Osteocyte (in vitro differentiated cells): ENCODE results near the gene PCDHA9. TPM values are rescaled to one million over a fixed set of nuclear protein-coding genes. Genes with fewer than 3 reads are reported as not detected.
"Not testable (repeated sequence)": the region's sequence is repeated elsewhere in the genome, so short reads cannot be mapped to it uniquely, and the experiment has no call there.

Experiments
- DNase-seq: peaks from one replicate; pipeline ENCODE4 v3.0.0; 2021; ENCODE audit warnings: mixed read lengths; ENCODE audit not compliant: unreplicated experiment; ENCODE audit errors: extremely low spot score
- H3K27ac Mint-ChIP-seq: one replicate; pipeline ENCODE4 v1.8.0; 2021; ENCODE audit warnings: mild to moderate bottlenecking, mixed read lengths; ENCODE audit not compliant: unreplicated experiment
- H3K27me3 Mint-ChIP-seq: one replicate; pipeline ENCODE4 v1.8.0; 2021; ENCODE audit warnings: mixed read lengths; ENCODE audit not compliant: unreplicated experiment
- H3K36me3 Mint-ChIP-seq: one replicate; pipeline ENCODE4 v1.8.0; 2021; ENCODE audit warnings: mixed read lengths; ENCODE audit not compliant: unreplicated experiment
- H3K4me1 Mint-ChIP-seq: one replicate; pipeline ENCODE4 v1.8.0; 2021; ENCODE audit warnings: mixed read lengths; ENCODE audit not compliant: unreplicated experiment
- H3K4me3 Mint-ChIP-seq: one replicate; pipeline ENCODE4 v1.8.0; 2021; ENCODE audit warnings: mild to moderate bottlenecking, moderate library complexity, mixed read lengths; ENCODE audit not compliant: unreplicated experiment
- H3K9me3 Mint-ChIP-seq: one replicate; pipeline ENCODE4 v1.8.0; 2021; ENCODE audit warnings: mixed read lengths; ENCODE audit not compliant: unreplicated experiment
- total RNA-seq: library from RNA; stranded (reverse); gene quantifications from 2 replicates; pipeline ENCODE4 v1.2.1, GENCODE V29; 2021
- TF ChIP-seq, protein P1 (sequence below): fragments of 200-600 bp; sonication (generic); IDR thresholded peaks from 2 replicates; pipeline ENCODE4 v1.5.0; 2021; ENCODE audit warnings: antibody characterized with exemption, mild to moderate bottlenecking, moderate library complexity

The PCDHA9 gene
- total RNA-seq, 1 donor from 2014 or later, result 1.7 TPM

DNA sequence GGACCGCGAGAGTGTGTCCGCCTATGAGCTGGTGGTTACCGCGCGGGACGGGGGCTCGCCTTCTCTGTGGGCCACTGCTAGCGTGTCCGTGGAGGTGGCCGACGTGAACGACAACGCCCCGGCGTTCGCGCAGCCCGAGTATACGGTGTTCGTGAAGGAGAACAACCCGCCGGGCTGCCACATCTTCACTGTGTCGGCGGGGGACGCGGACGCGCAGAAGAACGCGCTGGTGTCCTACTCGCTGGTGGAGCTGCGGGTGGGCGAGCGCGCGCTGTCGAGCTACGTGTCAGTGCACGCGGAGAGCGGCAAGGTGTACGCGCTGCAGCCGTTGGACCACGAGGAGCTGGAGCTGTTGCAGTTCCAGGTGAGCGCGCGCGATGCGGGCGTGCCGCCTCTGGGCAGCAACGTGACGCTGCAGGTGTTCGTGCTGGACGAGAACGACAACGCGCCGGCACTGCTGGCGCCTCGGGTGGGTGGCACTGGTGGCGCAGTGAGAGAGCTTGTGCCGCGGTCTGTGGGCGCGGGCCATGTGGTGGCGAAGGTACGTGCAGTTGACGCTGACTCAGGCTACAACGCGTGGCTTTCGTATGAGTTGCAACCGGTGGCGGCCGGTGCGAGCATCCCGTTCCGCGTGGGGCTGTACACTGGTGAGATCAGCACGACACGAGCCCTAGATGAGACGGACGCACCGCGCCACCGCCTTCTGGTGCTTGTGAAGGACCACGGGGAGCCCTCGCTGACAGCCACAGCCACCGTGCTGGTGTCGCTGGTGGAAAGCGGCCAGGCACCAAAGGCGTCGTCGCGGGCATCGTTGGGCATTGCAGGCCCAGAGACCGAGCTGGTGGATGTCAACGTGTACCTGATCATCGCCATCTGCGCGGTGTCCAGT lies 12.3 kb upstream of the PCDHA9 start:
- no peak for DNase-seq
- TF ChIP-seq, protein P1, sequence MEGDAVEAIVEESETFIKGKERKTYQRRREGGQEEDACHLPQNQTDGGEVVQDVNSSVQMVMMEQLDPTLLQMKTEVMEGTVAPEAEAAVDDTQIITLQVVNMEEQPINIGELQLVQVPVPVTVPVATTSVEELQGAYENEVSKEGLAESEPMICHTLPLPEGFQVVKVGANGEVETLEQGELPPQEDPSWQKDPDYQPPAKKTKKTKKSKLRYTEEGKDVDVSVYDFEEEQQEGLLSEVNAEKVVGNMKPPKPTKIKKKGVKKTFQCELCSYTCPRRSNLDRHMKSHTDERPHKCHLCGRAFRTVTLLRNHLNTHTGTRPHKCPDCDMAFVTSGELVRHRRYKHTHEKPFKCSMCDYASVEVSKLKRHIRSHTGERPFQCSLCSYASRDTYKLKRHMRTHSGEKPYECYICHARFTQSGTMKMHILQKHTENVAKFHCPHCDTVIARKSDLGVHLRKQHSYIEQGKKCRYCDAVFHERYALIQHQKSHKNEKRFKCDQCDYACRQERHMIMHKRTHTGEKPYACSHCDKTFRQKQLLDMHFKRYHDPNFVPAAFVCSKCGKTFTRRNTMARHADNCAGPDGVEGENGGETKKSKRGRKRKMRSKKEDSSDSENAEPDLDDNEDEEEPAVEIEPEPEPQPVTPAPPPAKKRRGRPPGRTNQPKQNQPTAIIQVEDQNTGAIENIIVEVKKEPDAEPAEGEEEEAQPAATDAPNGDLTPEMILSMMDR, result no peak
- Mint-ChIP-seq H3K4me1 (peaks cover 2% of the 10 kb centered on the region), H3K36me3 (peaks cover 21% of the 10 kb centered on the region), H3K27ac (no peak overlapping the region), H3K27me3 (no peaks in the 10 kb centered on the region), H3K4me3 (no peak overlapping the region), H3K9me3 (peaks cover 26% of the 10 kb centered on the region)

DNA sequence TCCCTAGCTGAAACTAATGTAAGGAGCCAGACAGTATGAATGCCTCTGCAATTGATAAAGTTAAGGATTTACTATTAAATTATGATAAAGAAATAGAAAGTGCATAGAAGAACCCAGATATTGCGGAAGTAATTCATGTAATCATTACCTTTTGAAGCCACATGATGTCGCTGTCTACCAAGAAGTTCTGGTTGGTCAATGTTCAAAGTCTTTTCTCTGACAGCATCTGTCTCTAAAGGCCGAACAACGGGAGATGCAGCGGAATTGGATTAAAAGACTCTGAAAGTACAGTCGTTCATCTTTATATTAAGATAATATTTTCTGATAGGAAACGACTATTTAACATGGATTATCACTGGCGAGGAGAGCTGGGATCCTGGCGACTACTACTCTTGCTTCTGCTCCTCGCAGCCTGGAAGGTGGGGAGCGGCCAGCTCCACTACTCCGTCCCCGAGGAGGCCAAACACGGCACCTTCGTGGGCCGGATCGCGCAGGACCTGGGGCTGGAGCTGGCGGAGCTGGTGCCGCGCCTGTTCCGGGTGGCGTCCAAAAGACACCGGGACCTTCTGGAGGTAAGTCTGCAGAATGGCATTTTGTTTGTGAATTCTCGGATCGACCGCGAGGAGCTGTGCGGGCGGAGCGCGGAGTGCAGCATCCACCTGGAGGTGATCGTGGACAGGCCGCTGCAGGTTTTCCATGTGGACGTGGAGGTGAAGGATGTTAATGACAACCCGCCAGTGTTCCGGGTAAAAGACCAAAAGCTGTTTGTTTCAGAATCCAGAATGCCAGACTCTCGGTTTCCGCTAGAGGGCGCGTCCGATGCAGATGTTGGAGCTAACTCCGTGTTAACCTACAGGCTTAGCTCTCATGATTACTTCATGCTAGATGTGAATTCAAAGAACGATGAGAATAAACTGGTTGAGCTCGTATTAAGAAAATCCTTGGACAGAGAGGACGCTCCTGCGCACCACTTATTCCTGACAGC lies 6.9 kb upstream of the PCDHA9 start, which contains the start of gene PCDHA8:
Gene PCDHA8 (plus strand): TSS at position 210 of the 985 bp plus-strand sequence. CDS start 135 bp downstream, at position 345.
- H3K27ac Mint-ChIP-seq, result no peak within 1 kb of the TSS
- H3K36me3 Mint-ChIP-seq, result peaks cover 15% of the 10 kb centered on the region
- no peak for DNase-seq
- no peaks in the 10 kb centered on the region for H3K4me1 Mint-ChIP-seq
- H3K4me3 Mint-ChIP-seq, result no peak within 1 kb of the TSS
- TF ChIP-seq, protein P1, result no peak
- no peaks in the 10 kb centered on the region for H3K27me3 Mint-ChIP-seq
- peaks cover 15% of the 10 kb centered on the region for H3K9me3 Mint-ChIP-seq

DNA sequence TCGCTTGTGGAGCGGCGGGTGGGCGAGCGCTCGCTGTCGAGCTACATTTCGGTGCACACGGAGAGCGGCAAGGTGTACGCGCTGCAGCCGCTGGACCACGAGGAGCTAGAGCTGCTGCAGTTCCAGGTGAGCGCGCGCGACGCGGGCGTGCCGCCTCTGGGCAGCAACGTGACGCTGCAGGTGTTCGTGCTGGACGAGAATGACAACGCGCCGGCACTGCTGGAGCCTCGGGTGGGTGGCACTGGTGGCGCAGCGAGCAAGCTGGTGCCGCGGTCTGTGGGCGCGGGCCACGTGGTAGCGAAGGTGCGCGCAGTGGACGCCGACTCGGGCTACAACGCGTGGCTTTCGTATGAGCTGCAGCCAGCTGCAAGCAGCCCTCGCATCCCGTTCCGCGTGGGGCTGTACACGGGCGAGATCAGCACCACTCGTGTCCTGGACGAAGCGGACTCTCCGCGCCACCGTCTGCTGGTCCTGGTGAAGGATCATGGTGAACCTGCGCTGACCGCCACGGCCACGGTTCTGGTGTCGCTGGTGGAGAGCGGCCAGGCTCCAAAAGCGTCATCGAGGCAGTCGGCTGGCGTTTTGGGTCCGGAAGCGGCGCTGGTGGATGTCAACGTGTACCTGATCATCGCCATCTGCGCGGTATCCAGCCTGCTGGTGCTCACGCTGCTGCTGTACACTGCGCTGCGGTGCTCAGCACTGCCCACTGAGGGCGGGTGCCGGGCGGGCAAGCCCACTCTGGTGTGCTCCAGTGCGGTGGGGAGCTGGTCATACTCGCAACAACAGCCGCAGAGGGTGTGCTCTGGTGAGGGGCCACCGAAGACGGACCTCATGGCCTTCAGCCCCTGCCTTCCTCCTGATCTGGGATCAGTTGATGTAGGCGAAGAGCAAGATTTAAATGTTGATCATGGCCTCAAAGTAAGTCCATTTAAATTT lies 5.1 kb upstream of the PCDHA9 start:
- Mint-ChIP-seq H3K9me3 (peaks cover 30% of the 10 kb centered on the region), H3K4me3 (no peak overlapping the region), H3K27ac (no peak overlapping the region), H3K36me3 (peaks cover 27% of the 10 kb centered on the region), H3K27me3 (no peaks in the 10 kb centered on the region), H3K4me1 (no peaks in the 10 kb centered on the region)
- DNase-seq, result no peak
- TF ChIP-seq, protein P1, result no peak

DNA sequence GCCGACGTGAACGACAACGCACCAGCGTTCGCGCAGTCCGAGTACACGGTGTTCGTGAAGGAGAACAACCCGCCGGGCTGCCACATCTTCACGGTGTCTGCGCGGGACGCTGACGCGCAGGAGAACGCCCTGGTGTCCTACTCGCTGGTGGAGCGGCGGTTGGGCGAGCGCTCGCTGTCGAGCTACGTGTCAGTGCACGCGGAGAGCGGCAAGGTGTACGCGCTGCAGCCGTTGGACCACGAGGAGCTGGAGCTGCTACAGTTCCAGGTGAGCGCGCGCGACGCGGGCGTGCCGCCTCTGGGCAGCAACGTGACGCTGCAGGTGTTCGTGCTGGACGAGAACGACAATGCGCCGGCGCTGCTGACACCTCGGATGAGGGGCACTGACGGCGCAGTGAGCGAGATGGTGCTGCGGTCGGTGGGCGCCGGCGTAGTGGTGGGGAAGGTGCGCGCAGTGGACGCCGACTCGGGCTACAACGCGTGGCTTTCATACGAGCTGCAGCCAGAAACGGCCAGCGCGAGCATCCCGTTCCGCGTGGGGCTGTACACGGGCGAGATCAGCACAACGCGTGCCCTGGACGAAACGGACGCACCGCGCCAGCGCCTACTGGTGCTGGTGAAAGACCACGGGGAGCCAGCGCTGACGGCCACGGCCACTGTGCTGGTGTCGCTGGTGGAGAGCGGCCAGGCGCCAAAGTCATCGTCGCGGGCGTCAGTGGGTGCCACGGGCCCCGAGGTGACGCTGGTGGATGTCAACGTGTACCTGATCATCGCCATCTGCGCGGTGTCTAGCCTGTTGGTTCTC lies 1.9 kb downstream of the PCDHA9 start:
- H3K4me3 Mint-ChIP-seq, H3K27ac Mint-ChIP-seq, DNase-seq, H3K27me3 Mint-ChIP-seq, H3K4me1 Mint-ChIP-seq: not testable (repeated sequence)
- Mint-ChIP-seq H3K36me3 (peaks cover 18% of the 10 kb centered on the region), H3K9me3 (peaks cover 23% of the 10 kb centered on the region)
